ENCODE data around the gene RASSF7.

- TF ChIP-seq POLR2A (IDR thresholded peaks at IDR 0.05) (no peak), CTCF (IDR thresholded peaks at IDR 0.05) (no peak)
These were observed 25.9 kb downstream of the RASSF7 start for GRCh38 chr11:586376-587316.
